HG03469 (cell line): ENCODE results near the gene CAT.

Experiments
- ATAC-seq: cut with Tn5 transposase; IDR thresholded peaks from one replicate; pipeline ENCODE4 v1.9.1; 2021; ENCODE audit warnings: mild to moderate bottlenecking, moderate library complexity, moderate number of reproducible peaks; ENCODE audit not compliant: unreplicated experiment

Gene CAT

DNA sequence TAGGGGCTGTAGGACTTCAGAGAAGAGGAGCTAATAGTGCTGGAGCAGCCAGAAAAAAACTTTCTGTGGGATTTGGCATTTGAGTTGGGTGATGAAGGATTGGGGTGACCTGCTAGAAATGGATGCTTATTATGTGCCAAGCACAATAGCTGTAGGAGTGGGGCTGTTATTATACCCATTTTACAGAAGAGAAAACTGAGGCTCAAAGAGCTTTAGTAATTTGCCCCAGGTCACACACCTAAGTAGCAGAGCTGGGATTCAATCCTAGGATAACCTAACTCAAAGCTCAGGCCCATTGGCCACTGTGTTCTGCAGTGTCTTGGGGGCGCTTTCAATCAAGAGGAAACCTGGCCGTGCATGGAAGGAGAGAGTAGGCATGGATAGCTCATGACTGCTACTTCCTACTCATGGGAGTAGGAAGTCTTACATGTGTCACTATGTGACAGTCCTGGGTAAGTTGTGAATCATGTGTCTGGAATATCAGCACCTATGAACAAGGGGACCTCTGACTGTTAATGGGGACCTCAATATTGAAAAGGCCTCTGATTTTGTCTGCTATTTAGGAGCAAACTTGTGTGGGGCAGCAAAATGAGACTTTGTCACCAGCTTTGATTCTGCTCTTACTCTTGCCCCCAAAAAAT lies 81.0 kb downstream of the CAT start:
- no peak for ATAC-seq

DNA sequence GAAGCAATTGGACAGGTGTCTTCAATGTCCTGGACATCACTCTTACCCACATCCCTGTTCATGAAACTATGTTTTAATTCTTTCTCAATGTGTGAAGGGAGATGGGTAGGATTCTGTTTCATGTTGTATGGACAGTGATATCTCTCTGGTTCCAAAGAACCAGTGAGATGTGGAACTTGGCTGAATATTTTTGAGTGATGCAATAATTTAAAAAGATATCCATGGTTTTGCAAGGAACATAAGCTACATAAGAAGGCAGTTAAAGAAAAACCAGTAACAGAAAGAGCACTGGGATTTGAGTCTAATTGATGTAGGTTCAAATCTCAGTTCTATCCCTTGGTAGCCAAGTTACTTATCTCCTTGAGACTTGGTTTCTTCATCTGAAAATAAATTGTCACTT lies 82.5 kb downstream of the CAT start:
- no peak for ATAC-seq
